Tibial nerve (tissue), 3 donors: ENCODE data around the gene PSG3.

Experiments
- POLR2A ChIP-seq, 2 donors: fragments of 450-650 bp; IDR thresholded peaks; one replicate each; pipeline ENCODE4 v1.6.1; 2017; ENCODE audit warnings: antibody characterized with exemption in 2 of 2, mild to moderate bottlenecking in 2 of 2, moderate library complexity in 2 of 2
- TF ChIP-seq, protein P1 (sequence below), 5 experiments: fragments of 200-600 bp in 3 of 5; fragments of 450-650 bp in 2 of 5; sonication (generic) in 3 of 5; IDR thresholded peaks; one replicate each; pipeline ENCODE4 v1.5.1; 2016 to 2019; ENCODE audit warnings: antibody characterized with exemption in 5 of 5, mild to moderate bottlenecking in 3 of 5, moderate library complexity in 2 of 5

GRCh38 chr19:42697884-42698283, 42.4 kb downstream of the PSG3 start:
- TF ChIP-seq, protein P1, sequence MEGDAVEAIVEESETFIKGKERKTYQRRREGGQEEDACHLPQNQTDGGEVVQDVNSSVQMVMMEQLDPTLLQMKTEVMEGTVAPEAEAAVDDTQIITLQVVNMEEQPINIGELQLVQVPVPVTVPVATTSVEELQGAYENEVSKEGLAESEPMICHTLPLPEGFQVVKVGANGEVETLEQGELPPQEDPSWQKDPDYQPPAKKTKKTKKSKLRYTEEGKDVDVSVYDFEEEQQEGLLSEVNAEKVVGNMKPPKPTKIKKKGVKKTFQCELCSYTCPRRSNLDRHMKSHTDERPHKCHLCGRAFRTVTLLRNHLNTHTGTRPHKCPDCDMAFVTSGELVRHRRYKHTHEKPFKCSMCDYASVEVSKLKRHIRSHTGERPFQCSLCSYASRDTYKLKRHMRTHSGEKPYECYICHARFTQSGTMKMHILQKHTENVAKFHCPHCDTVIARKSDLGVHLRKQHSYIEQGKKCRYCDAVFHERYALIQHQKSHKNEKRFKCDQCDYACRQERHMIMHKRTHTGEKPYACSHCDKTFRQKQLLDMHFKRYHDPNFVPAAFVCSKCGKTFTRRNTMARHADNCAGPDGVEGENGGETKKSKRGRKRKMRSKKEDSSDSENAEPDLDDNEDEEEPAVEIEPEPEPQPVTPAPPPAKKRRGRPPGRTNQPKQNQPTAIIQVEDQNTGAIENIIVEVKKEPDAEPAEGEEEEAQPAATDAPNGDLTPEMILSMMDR (IDR thresholded peaks at IDR 0.05), result no peak
- TF ChIP-seq POLR2A (IDR thresholded peaks at IDR 0.05), result no peak
